HG02610 (cell line): ENCODE data around the gene LAMTOR3.
"Not testable (repeated sequence)": the region's sequence is repeated elsewhere in the genome, so short reads cannot be mapped to it uniquely, and the experiment has no call there.

ENCODE experiments used
- ATAC-seq: cut with Tn5 transposase; IDR thresholded peaks from one replicate; pipeline ENCODE4 v1.9.1; 2021; ENCODE audit warnings: mild to moderate bottlenecking, moderate library complexity; ENCODE audit not compliant: unreplicated experiment

Gene LAMTOR3

DNA sequence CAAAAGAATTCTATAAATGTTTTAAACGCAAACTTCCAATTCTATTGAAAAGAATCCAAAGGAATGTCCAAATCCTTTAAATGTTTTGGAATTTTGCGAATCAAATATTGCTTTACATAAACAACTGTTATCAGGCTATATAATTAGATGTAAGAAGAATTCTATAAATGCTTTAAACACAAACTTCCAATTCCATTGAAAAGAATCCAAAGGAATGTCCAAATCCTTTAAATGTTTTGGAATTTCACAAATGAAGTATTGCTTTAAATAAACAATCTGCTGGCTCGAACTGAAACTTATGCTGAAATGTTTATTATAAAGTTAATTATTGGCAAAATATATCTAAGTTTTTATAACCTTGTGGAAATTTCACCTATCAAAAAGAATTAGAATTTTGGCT, 61.5 kb downstream of the LAMTOR3 start:
- no peak for ATAC-seq

DNA sequence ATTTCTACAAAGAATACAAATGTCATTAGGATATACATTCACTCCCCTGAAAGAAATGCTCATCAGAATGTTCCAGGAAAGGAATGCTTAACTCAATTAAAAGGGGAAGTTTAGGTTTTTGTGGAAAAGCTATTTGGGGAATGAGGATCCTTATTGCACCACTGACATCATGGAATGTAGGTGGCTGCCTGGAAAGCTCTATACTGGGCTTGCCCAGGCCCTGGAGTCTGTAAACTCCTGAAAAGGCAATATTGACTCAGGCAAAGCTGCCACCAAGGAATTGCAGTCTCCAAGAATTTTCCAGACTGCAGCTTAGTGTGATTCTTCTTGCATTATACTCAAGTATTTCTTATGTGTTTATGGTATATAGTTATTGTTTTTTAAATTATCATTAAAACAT, 61.9 kb downstream of the LAMTOR3 start:
- ATAC-seq: no peak

DNA sequence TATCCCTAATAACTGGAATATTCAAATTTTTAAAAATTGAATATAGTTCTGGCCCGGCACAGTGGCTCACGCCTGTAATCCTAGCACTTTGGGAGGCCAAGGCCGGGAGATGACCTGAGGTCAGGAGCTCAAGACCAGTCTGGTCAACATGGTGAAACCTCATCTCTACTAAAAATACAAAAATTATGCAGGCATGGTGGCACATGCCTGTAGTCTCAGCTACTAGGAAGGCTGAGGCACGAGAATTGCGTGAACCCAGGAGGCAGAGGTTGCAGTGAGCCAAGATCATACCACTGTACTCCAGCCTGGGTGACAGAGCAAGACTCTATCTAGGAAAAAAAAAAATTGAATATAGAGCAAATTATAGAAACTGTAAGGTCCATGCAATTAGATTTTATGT, 64.2 kb downstream of the LAMTOR3 start:
- not testable (repeated sequence) for ATAC-seq

DNA sequence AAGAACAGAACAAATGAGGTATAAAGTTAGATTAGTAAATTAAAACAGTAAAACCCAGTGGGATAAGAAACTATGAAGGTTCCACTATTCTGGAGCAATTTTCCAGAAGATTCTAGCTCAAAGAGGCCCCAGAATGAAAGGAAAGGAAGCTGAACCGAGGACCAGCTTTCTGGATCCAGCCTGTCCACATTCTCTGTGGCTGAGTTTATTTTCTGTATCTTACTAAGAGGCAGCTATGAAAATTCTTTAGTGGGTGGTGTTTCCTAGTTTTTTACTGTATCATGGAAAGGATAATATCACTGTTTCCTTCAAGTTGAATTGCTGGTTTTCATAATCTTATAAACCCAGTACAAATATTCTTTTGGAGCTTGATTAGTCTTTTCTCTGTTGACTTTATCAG, 65.8 kb downstream of the LAMTOR3 start:
- no peak for ATAC-seq
